ENCODE results near the gene TTC4. TPM values are rescaled to one million over a fixed set of nuclear protein-coding genes. Genes with fewer than 3 reads are reported as not detected.

TTC4 gene
- total and polyA plus RNA-seq, 2 experiments from 2014 or later: 25.1 to 33.6 TPM

DNA sequence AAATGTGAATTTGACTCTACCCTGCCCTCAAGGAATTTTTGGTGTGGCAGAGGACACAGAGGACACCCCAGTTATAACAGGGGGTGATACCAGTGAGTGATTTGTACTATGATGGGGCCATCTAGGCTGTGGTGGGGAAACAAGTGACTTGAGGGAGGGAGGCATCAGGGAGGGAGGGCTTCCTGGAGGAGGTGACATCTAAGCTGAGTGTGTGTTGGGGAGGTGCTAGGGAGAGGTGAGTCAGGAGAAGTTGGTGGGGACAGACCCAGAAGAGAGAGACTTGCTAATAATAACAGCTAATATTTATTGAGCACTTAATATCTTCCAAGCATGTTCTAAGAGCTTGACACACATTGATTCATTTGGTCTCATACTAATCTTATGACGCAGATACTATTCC is 19.9 kb upstream of the TTC4 start:
- Histone ChIP-seq H3K4me2 (no peak overlapping the region), H4K20me1 (replicated peaks; ENCODE audit: insufficient read depth) (no peaks in the 10 kb centered on the region), H3K9me2 (ENCODE audit: insufficient read depth) (no peaks in the 10 kb centered on the region), H3K4me1 (ENCODE audit: insufficient read depth) (no peaks in the 10 kb centered on the region), H3F3A (replicated peaks; ENCODE audit: low read depth) (no peaks in the 10 kb centered on the region), H3K36me3 (ENCODE audit: insufficient read depth) (no peaks in the 10 kb centered on the region), H3K27ac (ENCODE audit: low read depth) (no peak overlapping the region), H3K79me2 (replicated peaks; ENCODE audit: insufficient read depth) (no peaks in the 10 kb centered on the region), H3K27me3 (ENCODE audit: insufficient read depth) (no peaks in the 10 kb centered on the region), H3K4me3 (no peak overlapping the region), H2AFZ (no peak overlapping the region)
- ATAC-seq: no peak
- DNase-seq (ENCODE audit: low spot score): no peak
- Mint-ChIP-seq H3K27ac (no peak overlapping the region), H3K27me3 (ENCODE audit: insufficient read depth, low read depth, poor library complexity) (peaks cover 6% of the 10 kb centered on the region), H3K4me1 (no peaks in the 10 kb centered on the region), H3K9me3 (no peaks in the 10 kb centered on the region; the same call in 2 of the 3 replicates), H3K4me3 (no peak overlapping the region), H3K36me3 (ENCODE audit: low read depth) (no peaks in the 10 kb centered on the region)
- TF ChIP-seq, protein P1, sequence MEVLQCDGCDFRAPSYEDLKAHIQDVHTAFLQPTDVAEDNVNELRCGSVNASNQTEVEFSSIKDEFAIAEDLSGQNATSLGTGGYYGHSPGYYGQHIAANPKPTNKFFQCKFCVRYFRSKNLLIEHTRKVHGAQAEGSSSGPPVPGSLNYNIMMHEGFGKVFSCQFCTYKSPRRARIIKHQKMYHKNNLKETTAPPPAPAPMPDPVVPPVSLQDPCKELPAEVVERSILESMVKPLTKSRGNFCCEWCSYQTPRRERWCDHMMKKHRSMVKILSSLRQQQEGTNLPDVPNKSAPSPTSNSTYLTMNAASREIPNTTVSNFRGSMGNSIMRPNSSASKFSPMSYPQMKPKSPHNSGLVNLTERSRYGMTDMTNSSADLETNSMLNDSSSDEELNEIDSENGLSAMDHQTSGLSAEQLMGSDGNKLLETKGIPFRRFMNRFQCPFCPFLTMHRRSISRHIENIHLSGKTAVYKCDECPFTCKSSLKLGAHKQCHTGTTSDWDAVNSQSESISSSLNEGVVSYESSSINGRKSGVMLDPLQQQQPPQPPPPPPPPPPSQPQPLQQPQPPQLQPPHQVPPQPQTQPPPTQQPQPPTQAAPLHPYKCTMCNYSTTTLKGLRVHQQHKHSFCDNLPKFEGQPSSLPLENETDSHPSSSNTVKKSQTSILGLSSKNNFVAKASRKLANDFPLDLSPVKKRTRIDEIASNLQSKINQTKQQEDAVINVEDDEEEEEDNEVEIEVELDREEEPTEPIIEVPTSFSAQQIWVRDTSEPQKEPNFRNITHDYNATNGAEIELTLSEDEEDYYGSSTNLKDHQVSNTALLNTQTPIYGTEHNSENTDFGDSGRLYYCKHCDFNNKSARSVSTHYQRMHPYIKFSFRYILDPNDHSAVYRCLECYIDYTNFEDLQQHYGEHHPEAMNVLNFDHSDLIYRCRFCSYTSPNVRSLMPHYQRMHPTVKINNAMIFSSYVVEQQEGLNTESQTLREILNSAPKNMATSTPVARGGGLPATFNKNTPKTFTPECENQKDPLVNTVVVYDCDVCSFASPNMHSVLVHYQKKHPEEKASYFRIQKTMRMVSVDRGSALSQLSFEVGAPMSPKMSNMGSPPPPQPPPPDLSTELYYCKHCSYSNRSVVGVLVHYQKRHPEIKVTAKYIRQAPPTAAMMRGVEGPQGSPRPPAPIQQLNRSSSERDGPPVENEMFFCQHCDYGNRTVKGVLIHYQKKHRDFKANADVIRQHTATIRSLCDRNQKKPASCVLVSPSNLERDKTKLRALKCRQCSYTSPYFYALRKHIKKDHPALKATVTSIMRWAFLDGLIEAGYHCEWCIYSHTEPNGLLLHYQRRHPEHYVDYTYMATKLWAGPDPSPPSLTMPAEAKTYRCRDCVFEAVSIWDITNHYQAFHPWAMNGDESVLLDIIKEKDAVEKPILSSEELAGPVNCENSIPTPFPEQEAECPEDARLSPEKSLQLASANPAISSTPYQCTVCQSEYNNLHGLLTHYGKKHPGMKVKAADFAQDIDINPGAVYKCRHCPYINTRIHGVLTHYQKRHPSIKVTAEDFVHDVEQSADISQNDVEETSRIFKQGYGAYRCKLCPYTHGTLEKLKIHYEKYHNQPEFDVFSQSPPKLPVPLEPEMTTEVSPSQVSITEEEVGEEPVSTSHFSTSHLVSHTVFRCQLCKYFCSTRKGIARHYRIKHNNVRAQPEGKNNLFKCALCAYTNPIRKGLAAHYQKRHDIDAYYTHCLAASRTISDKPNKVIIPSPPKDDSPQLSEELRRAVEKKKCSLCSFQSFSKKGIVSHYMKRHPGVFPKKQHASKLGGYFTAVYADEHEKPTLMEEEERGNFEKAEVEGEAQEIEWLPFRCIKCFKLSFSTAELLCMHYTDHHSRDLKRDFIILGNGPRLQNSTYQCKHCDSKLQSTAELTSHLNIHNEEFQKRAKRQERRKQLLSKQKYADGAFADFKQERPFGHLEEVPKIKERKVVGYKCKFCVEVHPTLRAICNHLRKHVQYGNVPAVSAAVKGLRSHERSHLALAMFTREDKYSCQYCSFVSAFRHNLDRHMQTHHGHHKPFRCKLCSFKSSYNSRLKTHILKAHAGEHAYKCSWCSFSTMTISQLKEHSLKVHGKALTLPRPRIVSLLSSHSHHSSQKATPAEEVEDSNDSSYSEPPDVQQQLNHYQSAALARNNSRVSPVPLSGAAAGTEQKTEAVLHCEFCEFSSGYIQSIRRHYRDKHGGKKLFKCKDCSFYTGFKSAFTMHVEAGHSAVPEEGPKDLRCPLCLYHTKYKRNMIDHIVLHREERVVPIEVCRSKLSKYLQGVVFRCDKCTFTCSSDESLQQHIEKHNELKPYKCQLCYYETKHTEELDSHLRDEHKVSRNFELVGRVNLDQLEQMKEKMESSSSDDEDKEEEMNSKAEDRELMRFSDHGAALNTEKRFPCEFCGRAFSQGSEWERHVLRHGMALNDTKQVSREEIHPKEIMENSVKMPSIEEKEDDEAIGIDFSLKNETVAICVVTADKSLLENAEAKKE (CRISPR knock-in tag; IDR thresholded peaks at IDR 0.05): no peak
- TF ChIP-seq STAT1 (IDR thresholded peaks at IDR 0.05; ENCODE audit: unreplicated experiment): no peak
- TF ChIP-seq, protein P2, sequence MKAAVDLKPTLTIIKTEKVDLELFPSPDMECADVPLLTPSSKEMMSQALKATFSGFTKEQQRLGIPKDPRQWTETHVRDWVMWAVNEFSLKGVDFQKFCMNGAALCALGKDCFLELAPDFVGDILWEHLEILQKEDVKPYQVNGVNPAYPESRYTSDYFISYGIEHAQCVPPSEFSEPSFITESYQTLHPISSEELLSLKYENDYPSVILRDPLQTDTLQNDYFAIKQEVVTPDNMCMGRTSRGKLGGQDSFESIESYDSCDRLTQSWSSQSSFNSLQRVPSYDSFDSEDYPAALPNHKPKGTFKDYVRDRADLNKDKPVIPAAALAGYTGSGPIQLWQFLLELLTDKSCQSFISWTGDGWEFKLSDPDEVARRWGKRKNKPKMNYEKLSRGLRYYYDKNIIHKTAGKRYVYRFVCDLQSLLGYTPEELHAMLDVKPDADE (IDR thresholded peaks at IDR 0.05): no peak
- no peak for TF ChIP-seq POLR2AphosphoS5 (IDR thresholded peaks at IDR 0.05; ENCODE audit: low read depth)
- TF ChIP-seq ZNF331 (CRISPR knock-in tag; IDR thresholded peaks at IDR 0.05; ENCODE audit: low read depth): no peak
- TF ChIP-seq, protein P3, sequence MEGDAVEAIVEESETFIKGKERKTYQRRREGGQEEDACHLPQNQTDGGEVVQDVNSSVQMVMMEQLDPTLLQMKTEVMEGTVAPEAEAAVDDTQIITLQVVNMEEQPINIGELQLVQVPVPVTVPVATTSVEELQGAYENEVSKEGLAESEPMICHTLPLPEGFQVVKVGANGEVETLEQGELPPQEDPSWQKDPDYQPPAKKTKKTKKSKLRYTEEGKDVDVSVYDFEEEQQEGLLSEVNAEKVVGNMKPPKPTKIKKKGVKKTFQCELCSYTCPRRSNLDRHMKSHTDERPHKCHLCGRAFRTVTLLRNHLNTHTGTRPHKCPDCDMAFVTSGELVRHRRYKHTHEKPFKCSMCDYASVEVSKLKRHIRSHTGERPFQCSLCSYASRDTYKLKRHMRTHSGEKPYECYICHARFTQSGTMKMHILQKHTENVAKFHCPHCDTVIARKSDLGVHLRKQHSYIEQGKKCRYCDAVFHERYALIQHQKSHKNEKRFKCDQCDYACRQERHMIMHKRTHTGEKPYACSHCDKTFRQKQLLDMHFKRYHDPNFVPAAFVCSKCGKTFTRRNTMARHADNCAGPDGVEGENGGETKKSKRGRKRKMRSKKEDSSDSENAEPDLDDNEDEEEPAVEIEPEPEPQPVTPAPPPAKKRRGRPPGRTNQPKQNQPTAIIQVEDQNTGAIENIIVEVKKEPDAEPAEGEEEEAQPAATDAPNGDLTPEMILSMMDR (conservative IDR thresholded peaks at IDR 0.05; ENCODE audit: low read depth in 2 of 2): no peak
- no peak for TF ChIP-seq EZH2 (IDR thresholded peaks at IDR 0.05; ENCODE audit: low read depth, unreplicated experiment)
- no peak for TF ChIP-seq JUNB (IDR thresholded peaks at IDR 0.05; ENCODE audit: unreplicated experiment)
- no peak for TF ChIP-seq NANOG (IDR thresholded peaks at IDR 0.05; ENCODE audit: borderline replicate concordance)

Data from GM23338 (cell line).